ENCODE measurements around the gene ERBB2.

- TF ChIP-seq CTCF (conservative IDR thresholded peaks at IDR 0.05; ENCODE audit: low read depth in 2 of 2) (peak in 1 of 2 experiments; percentile 48; a peak in 2 of 4 replicates), STAT1 (IDR thresholded peaks at IDR 0.05; ENCODE audit: unreplicated experiment) (no peak), POLR2AphosphoS5 (IDR thresholded peaks at IDR 0.05; ENCODE audit: low read depth) (peak; percentile 41), CREB1 (CRISPR knock-in tag; IDR thresholded peaks at IDR 0.05; ENCODE audit: low read depth) (no peak), EZH2 (IDR thresholded peaks at IDR 0.05; ENCODE audit: low read depth, unreplicated experiment) (no peak), ZNF462 (CRISPR knock-in tag; IDR thresholded peaks at IDR 0.05) (peak; percentile 71), NANOG (IDR thresholded peaks at IDR 0.05; ENCODE audit: borderline replicate concordance) (peak; percentile 74), REST (IDR thresholded peaks at IDR 0.05; ENCODE audit: unreplicated experiment) (no peak), JUNB (IDR thresholded peaks at IDR 0.05; ENCODE audit: unreplicated experiment) (no peak), EZH2phosphoT487 (IDR thresholded peaks at IDR 0.05; ENCODE audit: unreplicated experiment) (no peak), ZNF114 (CRISPR knock-in tag; IDR thresholded peaks at IDR 0.05) (no peak)
Measured at GRCh38 chr17:39688945-39689344, 10.9 kb upstream of the ERBB2 start.

All from GM23338 (cell line).